GM12878 (cell line): ENCODE data around the gene ANK2. TPM values are rescaled to one million over a fixed set of nuclear protein-coding genes. Genes with fewer than 3 reads are reported as not detected.

Experiments
- ATAC-seq: fragments of 200-7000 bp; cut with Tn5 transposase; 3 replicates; pipeline ENCODE4 v1.9.1; 2020; ENCODE audit warnings: mild to moderate bottlenecking, moderate library complexity
- BruUV-seq: library from RNA; stranded (reverse); fragments of 400-500 nt; replicated peaks from 2 replicates; lab custom pipeline; 2021; lab: Mats Ljungman, UMichigan
- CTCF ChIA-PET: fragments of 300-600 bp; sonication (Branson Sonifier 250); formaldehyde crosslinking; extraction: SDS; loops from one replicate; lab custom pipeline; 2021; ENCODE audit warnings: inconsistent platforms; lab: Yijun Ruan, JAX
- POLR2A ChIA-PET: fragments of 350-600 bp; formaldehyde crosslinking; extraction: SDS; loops from one replicate; lab custom pipeline; 2021; ENCODE audit warnings: inconsistent platforms; lab: Charles Lee
- RAD21 ChIA-PET: fragments of 300-600 bp; sonication (Branson Sonifier 250); formaldehyde crosslinking; loops from one replicate; lab custom pipeline; 2023; ENCODE audit warnings: antibody characterized with exemption; ENCODE audit not compliant: unreplicated experiment; lab: Charles Lee
- SMC1A ChIA-PET: fragments of 300-600 bp; sonication (Branson Sonifier 250); formaldehyde crosslinking; loops from one replicate; lab custom pipeline; 2023; ENCODE audit not compliant: unreplicated experiment, uncharacterized antibody; lab: Charles Lee
- DNase-seq: peaks from one replicate; pipeline ENCODE4 v3.0.0-alpha.2; 2011; ENCODE audit warnings: low read depth, low spot score
- FAIRE-seq: peaks from 3 replicates; lab custom pipeline; 2011; peaks lifted over from hg19 to GRCh38; lab: Jason Lieb, UNC
- H2AFZ ChIP-seq: 2 replicates; pipeline ENCODE4 v1.6.0; 2011; ENCODE audit warnings: low read depth, low read length, control low read depth; ENCODE audit not compliant: control insufficient read depth
- H3K27ac ChIP-seq: 2 replicates; pipeline ENCODE4 v1.5.1; 2011; ENCODE audit warnings: control low read depth; ENCODE audit not compliant: control insufficient read depth, insufficient read depth
- H3K27me3 ChIP-seq, 2 experiments: replicated peaks in 1 of 2; 2 replicates each; pipeline versions ENCODE4 v1.6.0 to v1.6.1; 2011; ENCODE audit warnings: low read length in 1 of 2; ENCODE audit not compliant: control insufficient read depth in 2 of 2, insufficient read depth in 2 of 2
- H3K36me3 ChIP-seq, 2 experiments: 2 replicates each; pipeline ENCODE4 v1.5.1; 2011; ENCODE audit warnings: low read length in 1 of 2; ENCODE audit not compliant: control insufficient read depth in 2 of 2, insufficient read depth in 2 of 2
- H3K4me1 ChIP-seq: 2 replicates; pipeline ENCODE4 v1.6.1; 2011; ENCODE audit warnings: mild to moderate bottlenecking, low read length, moderate library complexity, mixed read lengths; ENCODE audit not compliant: control insufficient read depth, insufficient read depth
- H3K4me2 ChIP-seq: 2 replicates; pipeline ENCODE4 v1.6.0; 2011; ENCODE audit warnings: control low read depth; ENCODE audit not compliant: control insufficient read depth, insufficient read depth
- H3K4me3 ChIP-seq: fragments of 200-600 bp; sonication (generic); 2 replicates; pipeline ENCODE4 v1.5.1; 2016
- H3K79me2 ChIP-seq: 2 replicates; pipeline ENCODE4 v1.6.0; 2011; ENCODE audit warnings: low read length; ENCODE audit not compliant: control insufficient read depth, insufficient read depth
- H3K9ac ChIP-seq: 2 replicates; pipeline ENCODE4 v1.8.0; 2011; ENCODE audit warnings: low read length, control low read depth, mixed read lengths; ENCODE audit not compliant: control insufficient read depth, insufficient read depth
- H3K9me3 ChIP-seq: replicated peaks from 3 replicates; pipeline ENCODE4 v1.5.1; 2011; ENCODE audit warnings: mild to moderate bottlenecking, low read length; ENCODE audit not compliant: control insufficient read depth, insufficient read depth
- H4K20me1 ChIP-seq: 2 replicates; pipeline ENCODE4 v1.6.0; 2011; ENCODE audit not compliant: control insufficient read depth, insufficient read depth
- CBX5 ChIP-seq: sonication (generic); IDR thresholded peaks from 2 replicates; pipeline ENCODE4 v1.6.1; 2016; ENCODE audit warnings: low read depth, moderate library complexity, mild to moderate bottlenecking, inconsistent platforms
- FOS ChIP-seq: IDR thresholded peaks from 3 replicates; pipeline ENCODE4 v1.6.1; 2011; ENCODE audit warnings: borderline replicate concordance; ENCODE audit not compliant: insufficient read length; ENCODE audit errors: extremely low read depth
- FOXM1 ChIP-seq: IDR thresholded peaks from 2 replicates; pipeline ENCODE4 v1.6.1; 2012; ENCODE audit warnings: low read depth, mild to moderate bottlenecking, inconsistent platforms, low read length, moderate library complexity
- KAT2A ChIP-seq: conservative IDR thresholded peaks from 2 replicates; pipeline ENCODE4 v1.6.1; 2011; ENCODE audit warnings: low read depth, low read length; ENCODE audit not compliant: control insufficient read depth
- MTA2 ChIP-seq: fragments of 450-650 bp; IDR thresholded peaks from 2 replicates; pipeline ENCODE4 v1.6.1; 2016; ENCODE audit warnings: low read depth, mild to moderate bottlenecking, moderate library complexity
- STAT3 ChIP-seq: IDR thresholded peaks from 2 replicates; pipeline ENCODE4 v1.6.1; 2011; ENCODE audit warnings: low read depth, low read length, improper control_type of control experiment
- TCF7 ChIP-seq: IDR thresholded peaks from 2 replicates; pipeline ENCODE4 v1.6.1; 2014; ENCODE audit warnings: antibody characterized with exemption, borderline replicate concordance
- ZNF384 ChIP-seq: IDR thresholded peaks from 2 replicates; pipeline ENCODE4 v1.6.1; 2012; ENCODE audit warnings: low read depth, mild to moderate bottlenecking, low read length, improper control_type of control experiment, borderline replicate concordance
- in situ Hi-C: fragments of 300-500 bp; cut with MboI; formaldehyde crosslinking; loops from 9 replicates; pipeline ENCODE4 v1.14.3; 2018; ENCODE audit warnings: mixed read lengths
- intact Hi-C: fragments of 100-400 bp; cut with micrococcal nuclease; formaldehyde crosslinking; loops from one replicate; pipeline ENCODE4 v1.14.2; 2022; ENCODE audit not compliant: unreplicated experiment
- polyA plus RNA-seq, 11 experiments: library from polyadenylated mRNA; depleted of rRNA in 4 of 11; unstranded in 6 of 11; stranded (reverse) in 5 of 11; fragments of >200 nt; fragmentation: Nextera tagmentation in 4 of 11; fragmentation: Illumina TruSeq in 1 of 11; extraction: Ambion mirVana in 4 of 11; extraction: Trizol in 1 of 11; gene quantifications; 1 replicate in 1 of 11; 2 replicates in 10 of 11; pipeline versions ENCODE4 v1.2.1 to v1.2.3, GENCODE V29; 2011 to 2016; ENCODE audit warnings: inconsistent platforms in 2 of 11, missing spikeins in 2 of 11, low read depth in 1 of 11
- total RNA-seq, 4 experiments: library from RNA; depleted of rRNA in 3 of 4; stranded (reverse); fragments of >200 nt in 3 of 4; fragmentation: Illumina TruSeq in 1 of 4; extraction: Trizol in 1 of 4; gene quantifications; 2 replicates each; pipeline versions ENCODE4 v1.2.1 to v1.2.3, GENCODE V29; 2013 to 2021
- TF ChIP-seq, protein P1 (sequence below): fragments of 450-650 bp; IDR thresholded peaks from 2 replicates; pipeline ENCODE4 v1.6.1; 2017; ENCODE audit warnings: low read depth, mild to moderate bottlenecking, moderate library complexity

ANK2 gene
- total and polyA plus RNA-seq, 10 of the 15 experiments (the other 5 are each of a cell fraction or from before 2014, with no cell fraction given) = 1.6 to 13.0 (median 4.1) TPM

GRCh38 chr4:113125418-113125817 is 76.0 kb downstream of the ANK2 start (continued):
- TF ChIP-seq FOXM1 (no peak), KAT2A (no peak), STAT3 (no peak), ZNF384 (no peak), MTA2 (no peak), CBX5 (no peak), TCF7 (no peak)

GRCh38 chr4:113131136-113131535 is 81.7 kb downstream of the ANK2 start:
- no peak for FAIRE-seq
- Histone ChIP-seq H4K20me1 (no peaks in the 10 kb centered on the region), H3K27ac (no peak overlapping the region), H3K27me3 (no peaks in the 10 kb centered on the region), H3K4me2 (no peak overlapping the region), H3K4me3 (no peak overlapping the region), H3K4me1 (no peaks in the 10 kb centered on the region), H2AFZ (no peak overlapping the region), H3K79me2 (no peaks in the 10 kb centered on the region), H3K9ac (no peak overlapping the region), H3K9me3 (no peaks in the 10 kb centered on the region), H3K36me3 (no peaks in the 10 kb centered on the region)
- CTCF ChIA-PET = interaction anchor here (1.0 kb wide), 1 partner anchor 125 kb away, joined by 3 read pairs; no protein-coding TSS in a partner anchor
- no peak for DNase-seq
- ATAC-seq = no peak
- no peak for TF ChIP-seq FOS
- TF ChIP-seq, protein P1, sequence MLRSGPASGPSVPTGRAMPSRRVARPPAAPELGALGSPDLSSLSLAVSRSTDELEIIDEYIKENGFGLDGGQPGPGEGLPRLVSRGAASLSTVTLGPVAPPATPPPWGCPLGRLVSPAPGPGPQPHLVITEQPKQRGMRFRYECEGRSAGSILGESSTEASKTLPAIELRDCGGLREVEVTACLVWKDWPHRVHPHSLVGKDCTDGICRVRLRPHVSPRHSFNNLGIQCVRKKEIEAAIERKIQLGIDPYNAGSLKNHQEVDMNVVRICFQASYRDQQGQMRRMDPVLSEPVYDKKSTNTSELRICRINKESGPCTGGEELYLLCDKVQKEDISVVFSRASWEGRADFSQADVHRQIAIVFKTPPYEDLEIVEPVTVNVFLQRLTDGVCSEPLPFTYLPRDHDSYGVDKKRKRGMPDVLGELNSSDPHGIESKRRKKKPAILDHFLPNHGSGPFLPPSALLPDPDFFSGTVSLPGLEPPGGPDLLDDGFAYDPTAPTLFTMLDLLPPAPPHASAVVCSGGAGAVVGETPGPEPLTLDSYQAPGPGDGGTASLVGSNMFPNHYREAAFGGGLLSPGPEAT = no peak
- POLR2A ChIA-PET = no interaction called here
- RAD21 ChIA-PET = interaction anchor here (0.6 kb wide), 1 partner anchor 345 kb away, joined by 3 read pairs; no protein-coding TSS in a partner anchor
- BruUV-seq = no TSS peak
- intact Hi-C loops (no loop called here), in situ Hi-C loops (no loop called here)
- SMC1A ChIA-PET = interaction anchor here (1.2 to 1.6 kb wide), 3 partner anchors 9 to 17 kb away, joined by 3 read pairs; no protein-coding TSS in a partner anchor
